PFSK-1 (cell line): ENCODE results near the gene C3orf33.

ENCODE experiments used
- FOXP2 ChIP-seq: optimal IDR thresholded peaks from 2 replicates; pipeline ENCODE3; 2011; ENCODE audit warnings: borderline replicate concordance, control low read depth, inconsistent platforms; ENCODE audit not compliant: insufficient read depth; ENCODE audit errors: extremely low read length, extremely low read depth
- POLR2AphosphoS5 ChIP-seq: IDR thresholded peaks from 2 replicates; pipeline ENCODE4 v1.6.1; 2012; ENCODE audit warnings: low read depth, mild to moderate bottlenecking, control low read depth, low read length, moderate library complexity
- REST ChIP-seq, 2 experiments: IDR thresholded peaks; 2 replicates each; pipeline versions ENCODE4 v1.6.1 to v1.8.0; 2011 to 2012; ENCODE audit warnings: low read depth in 2 of 2, low read length in 2 of 2, control low read depth in 1 of 2, inconsistent platforms in 1 of 2, mild to moderate bottlenecking in 1 of 2, moderate library complexity in 1 of 2; ENCODE audit not compliant: insufficient read depth in 1 of 2
- SIN3A ChIP-seq: IDR thresholded peaks from 2 replicates; pipeline ENCODE4 v1.6.1; 2012; ENCODE audit warnings: mild to moderate bottlenecking, low read length, moderate library complexity, borderline replicate concordance; ENCODE audit not compliant: insufficient read depth
- TAF1 ChIP-seq: IDR thresholded peaks from 2 replicates; pipeline ENCODE4 v1.6.1; 2012; ENCODE audit warnings: low read length, control low read depth, borderline replicate concordance; ENCODE audit not compliant: insufficient read depth

The C3orf33 gene

GRCh38 chr3:155730843-155731242 is 75.2 kb downstream of the C3orf33 start:
- TF ChIP-seq FOXP2 (no peak), SIN3A (no peak), REST (IDR thresholded peaks at IDR 0.05; ENCODE audit: insufficient read depth in 1 of 2, low read depth in 2 of 2, low read length in 2 of 2) (no peak), POLR2AphosphoS5 (no peak), TAF1 (no peak)

GRCh38 chr3:155727836-155728235 is 78.2 kb downstream of the C3orf33 start:
- no peak for TF ChIP-seq FOXP2
- no peak for TF ChIP-seq SIN3A
- no peak for TF ChIP-seq TAF1
- TF ChIP-seq POLR2AphosphoS5, result no peak
- no peak for TF ChIP-seq REST (IDR thresholded peaks at IDR 0.05; ENCODE audit: insufficient read depth in 1 of 2, low read depth in 2 of 2, low read length in 2 of 2)

GRCh38 chr3:155714295-155714718 is 91.8 kb downstream of the C3orf33 start:
- TF ChIP-seq SIN3A (no peak), FOXP2 (no peak), POLR2AphosphoS5 (no peak), TAF1 (no peak), REST (IDR thresholded peaks at IDR 0.05; ENCODE audit: insufficient read depth in 1 of 2, low read depth in 2 of 2, low read length in 2 of 2) (no peak)
